Heart left ventricle (tissue), 13 donors: ENCODE data around the gene ENOX2.

Experiments used
- POLR2A ChIP-seq, 2 donors: fragments of 450-650 bp; IDR thresholded peaks; one replicate each; pipeline ENCODE4 v1.6.1; 2017; ENCODE audit warnings: antibody characterized with exemption in 2 of 2, mild to moderate bottlenecking in 2 of 2, moderate library complexity in 2 of 2
- TF ChIP-seq, protein P1 (sequence below), 12 donors: fragments of 200-600 bp; sonication (generic) in 4 of 12; IDR thresholded peaks; one replicate each; pipeline versions ENCODE4 v1.5.0 to v1.8.0; 2018 to 2022; ENCODE audit warnings: antibody characterized with exemption in 12 of 12, mild to moderate bottlenecking in 5 of 12
- donor health status: ischemic (EF 13 %, LVEDD 7.1; RV severe dilation, severe dysfunction).
- donor health status: DM: no; HTN: yes; CAD: no.
- donor health status: DM: no; HTN: no; CAD: no.
- donor health status: ischemic (EF 25% LVEDD 6.9; RV normal size, moderate dysfunction).
- donor health status: ischemic (EF 25% LVEDD 5.7; RV mildly dilated, moderate dysfunction).
- donor health status: ischemic (EF 35%, LVEDD 5.7; RV mildly dilated, moderate dysfunction).
- donor health status: nonischemic (EF 11% LVEDD 7.7; RV severe dilation, severe dysfunction).
- donor health status: DM: yes; HTN: yes; CAD: no.
- donor health status: PGD.
- donor health status: ischemic (EF 29% LVEDD 5.4; RV normal size, mild dysfunction).
- donor health status: nonischemic (EF 23%, LVEDD 6.1; RV moderate dilation, normal function).

DNA sequence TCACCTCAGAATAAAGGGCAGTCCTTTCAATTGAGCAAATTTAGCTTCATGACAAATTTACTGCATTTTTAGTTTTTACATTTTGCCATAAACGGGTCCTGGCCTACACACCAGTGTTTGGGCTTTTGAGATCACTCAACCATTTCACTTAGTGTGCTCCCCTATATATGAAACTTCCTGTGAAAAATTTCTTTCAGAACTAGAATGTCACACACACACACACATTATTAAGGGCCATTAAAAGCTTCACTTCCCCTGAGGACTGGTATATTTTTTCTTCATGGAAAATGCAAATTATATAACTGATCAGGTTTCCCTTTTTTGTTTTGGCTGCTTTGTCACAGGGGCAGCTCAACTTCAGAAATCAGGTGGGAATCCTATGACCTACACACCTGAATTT lies 206.5 kb downstream of the ENOX2 start:
- TF ChIP-seq, protein P1, sequence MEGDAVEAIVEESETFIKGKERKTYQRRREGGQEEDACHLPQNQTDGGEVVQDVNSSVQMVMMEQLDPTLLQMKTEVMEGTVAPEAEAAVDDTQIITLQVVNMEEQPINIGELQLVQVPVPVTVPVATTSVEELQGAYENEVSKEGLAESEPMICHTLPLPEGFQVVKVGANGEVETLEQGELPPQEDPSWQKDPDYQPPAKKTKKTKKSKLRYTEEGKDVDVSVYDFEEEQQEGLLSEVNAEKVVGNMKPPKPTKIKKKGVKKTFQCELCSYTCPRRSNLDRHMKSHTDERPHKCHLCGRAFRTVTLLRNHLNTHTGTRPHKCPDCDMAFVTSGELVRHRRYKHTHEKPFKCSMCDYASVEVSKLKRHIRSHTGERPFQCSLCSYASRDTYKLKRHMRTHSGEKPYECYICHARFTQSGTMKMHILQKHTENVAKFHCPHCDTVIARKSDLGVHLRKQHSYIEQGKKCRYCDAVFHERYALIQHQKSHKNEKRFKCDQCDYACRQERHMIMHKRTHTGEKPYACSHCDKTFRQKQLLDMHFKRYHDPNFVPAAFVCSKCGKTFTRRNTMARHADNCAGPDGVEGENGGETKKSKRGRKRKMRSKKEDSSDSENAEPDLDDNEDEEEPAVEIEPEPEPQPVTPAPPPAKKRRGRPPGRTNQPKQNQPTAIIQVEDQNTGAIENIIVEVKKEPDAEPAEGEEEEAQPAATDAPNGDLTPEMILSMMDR (IDR thresholded peaks at IDR 0.05), result no peak
- TF ChIP-seq POLR2A (IDR thresholded peaks at IDR 0.05), result no peak
